ENCODE data around the gene CFAP61.

Gene CFAP61

GRCh38 chr20:20024942-20025341 lies 27.4 kb upstream of the CFAP61 start:
- no peak for FAIRE-seq

GRCh38 chr20:20027284-20027683 lies 25.0 kb upstream of the CFAP61 start:
- DNase-seq (ENCODE audit: extremely low spot score, insufficient read length, low read depth) = no peak
- FAIRE-seq = no peak

More at GRCh38 chr20:20024942-20025341, 27.4 kb upstream of the CFAP61 start:
- no peak for DNase-seq (ENCODE audit: extremely low spot score, insufficient read length, low read depth)

GRCh38 chr20:20031790-20032189 lies 20.5 kb upstream of the CFAP61 start:
- DNase-seq (ENCODE audit: extremely low spot score, insufficient read length, low read depth) = no peak
- FAIRE-seq = no peak

- no peak for FAIRE-seq
- no peak for DNase-seq (ENCODE audit: extremely low spot score, insufficient read length, low read depth)
Measured at GRCh38 chr20:20034486-20034885, 17.8 kb upstream of the CFAP61 start.

- no peak for DNase-seq (ENCODE audit: extremely low spot score, insufficient read length, low read depth)
- no peak for FAIRE-seq
Measured at GRCh38 chr20:20036756-20037155, 15.6 kb upstream of the CFAP61 start.

GRCh38 chr20:20037960-20038359 lies 14.4 kb upstream of the CFAP61 start:
- DNase-seq (ENCODE audit: extremely low spot score, insufficient read length, low read depth) (no peak), FAIRE-seq (no peak)

GRCh38 chr20:20038586-20038985 lies 13.7 kb upstream of the CFAP61 start:
- FAIRE-seq (no peak), DNase-seq (ENCODE audit: extremely low spot score, insufficient read length, low read depth) (no peak)

GRCh38 chr20:20039752-20040387 lies 12.5 kb upstream of the CFAP61 start:
- FAIRE-seq (no peak), DNase-seq (ENCODE audit: extremely low spot score, insufficient read length, low read depth) (no peak)

- FAIRE-seq (no peak), DNase-seq (ENCODE audit: extremely low spot score, insufficient read length, low read depth) (no peak)
Measured at GRCh38 chr20:20051767-20052073, 612 bp upstream of the CFAP61 start.

- FAIRE-seq (no peak), DNase-seq (ENCODE audit: extremely low spot score, insufficient read length, low read depth) (no peak)
Measured at GRCh38 chr20:20060234-20060998, 8.1 kb downstream of the CFAP61 start.

GRCh38 chr20:20063941-20064702 lies 11.8 kb downstream of the CFAP61 start:
- no peak for DNase-seq (ENCODE audit: extremely low spot score, insufficient read length, low read depth)
- FAIRE-seq = no peak

- no peak for FAIRE-seq
- no peak for DNase-seq (ENCODE audit: extremely low spot score, insufficient read length, low read depth)
Measured at GRCh38 chr20:20065361-20065760, 13.0 kb downstream of the CFAP61 start.

GRCh38 chr20:20070871-20071726 lies 18.8 kb downstream of the CFAP61 start:
- no peak for DNase-seq (ENCODE audit: extremely low spot score, insufficient read length, low read depth)
- no peak for FAIRE-seq

GRCh38 chr20:20073801-20074371 lies 21.6 kb downstream of the CFAP61 start:
- no peak for FAIRE-seq

GRCh38 chr20:20075032-20075431 lies 22.7 kb downstream of the CFAP61 start:
- DNase-seq (ENCODE audit: extremely low spot score, insufficient read length, low read depth) (no peak), FAIRE-seq (no peak)

More at GRCh38 chr20:20073801-20074371, 21.6 kb downstream of the CFAP61 start:
- DNase-seq (ENCODE audit: extremely low spot score, insufficient read length, low read depth) = no peak

- FAIRE-seq = no peak
Measured at GRCh38 chr20:20076297-20077065, 24.1 kb downstream of the CFAP61 start.

GRCh38 chr20:20078041-20078440 lies 25.7 kb downstream of the CFAP61 start:
- FAIRE-seq (no peak), DNase-seq (ENCODE audit: extremely low spot score, insufficient read length, low read depth) (no peak)

More at GRCh38 chr20:20076297-20077065, 24.1 kb downstream of the CFAP61 start:
- DNase-seq (ENCODE audit: extremely low spot score, insufficient read length, low read depth) = no peak

- DNase-seq (ENCODE audit: extremely low spot score, insufficient read length, low read depth) (no peak), FAIRE-seq (no peak)
Measured at GRCh38 chr20:20079102-20079784, 26.9 kb downstream of the CFAP61 start.
